Esophagus squamous epithelium (tissue), 4 donors: ENCODE measurements around the gene BCDIN3D.

ENCODE experiments used
- POLR2A ChIP-seq, 4 donors: fragments of 450-650 bp; IDR thresholded peaks; one replicate each; pipeline ENCODE4 v1.6.1; 2017; ENCODE audit warnings: antibody characterized with exemption in 4 of 4, mild to moderate bottlenecking in 4 of 4, moderate library complexity in 3 of 4
- TF ChIP-seq, protein P1 (sequence below), 6 experiments: fragments of 450-650 bp in 4 of 6; fragments of 200-600 bp in 2 of 6; sonication (generic) in 2 of 6; IDR thresholded peaks; one replicate each; pipeline ENCODE4 v1.5.1; 2016 to 2019; ENCODE audit warnings: antibody characterized with exemption in 6 of 6, mild to moderate bottlenecking in 4 of 6, moderate library complexity in 4 of 6

DNA sequence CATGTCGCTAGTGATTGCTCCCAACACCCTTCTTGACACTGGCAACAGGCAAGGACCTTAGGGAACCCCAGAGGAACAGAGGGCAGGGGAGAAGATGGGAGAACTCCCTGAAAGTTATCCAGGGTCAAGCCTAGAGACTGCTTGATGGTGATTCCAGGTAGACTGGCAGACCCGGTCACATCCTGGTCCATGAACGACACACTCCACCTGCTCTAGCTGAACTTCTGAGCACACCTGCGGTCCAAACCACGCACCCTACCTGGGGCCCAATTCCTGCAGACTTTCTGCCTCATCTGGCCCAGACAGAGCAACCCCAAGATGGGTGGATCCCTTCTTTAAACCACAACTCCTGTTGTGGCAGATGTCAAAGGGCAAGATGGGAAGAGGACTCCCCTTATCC is 48.9 kb downstream of the BCDIN3D start:
- no peak for TF ChIP-seq POLR2A (IDR thresholded peaks at IDR 0.05)
- TF ChIP-seq, protein P1, sequence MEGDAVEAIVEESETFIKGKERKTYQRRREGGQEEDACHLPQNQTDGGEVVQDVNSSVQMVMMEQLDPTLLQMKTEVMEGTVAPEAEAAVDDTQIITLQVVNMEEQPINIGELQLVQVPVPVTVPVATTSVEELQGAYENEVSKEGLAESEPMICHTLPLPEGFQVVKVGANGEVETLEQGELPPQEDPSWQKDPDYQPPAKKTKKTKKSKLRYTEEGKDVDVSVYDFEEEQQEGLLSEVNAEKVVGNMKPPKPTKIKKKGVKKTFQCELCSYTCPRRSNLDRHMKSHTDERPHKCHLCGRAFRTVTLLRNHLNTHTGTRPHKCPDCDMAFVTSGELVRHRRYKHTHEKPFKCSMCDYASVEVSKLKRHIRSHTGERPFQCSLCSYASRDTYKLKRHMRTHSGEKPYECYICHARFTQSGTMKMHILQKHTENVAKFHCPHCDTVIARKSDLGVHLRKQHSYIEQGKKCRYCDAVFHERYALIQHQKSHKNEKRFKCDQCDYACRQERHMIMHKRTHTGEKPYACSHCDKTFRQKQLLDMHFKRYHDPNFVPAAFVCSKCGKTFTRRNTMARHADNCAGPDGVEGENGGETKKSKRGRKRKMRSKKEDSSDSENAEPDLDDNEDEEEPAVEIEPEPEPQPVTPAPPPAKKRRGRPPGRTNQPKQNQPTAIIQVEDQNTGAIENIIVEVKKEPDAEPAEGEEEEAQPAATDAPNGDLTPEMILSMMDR (IDR thresholded peaks at IDR 0.05): no peak
